Measurements from ENCODE around the gene ITGA4. TPM values are rescaled to one million over a fixed set of nuclear protein-coding genes. Genes with fewer than 3 reads are reported as not detected.
A peak's percentile ranks its signal among the peaks of the same experiment; 100 is the strongest.
"Not testable (repeated sequence)": the region's sequence is repeated elsewhere in the genome, so short reads cannot be mapped to it uniquely, and the experiment has no call there.

The ITGA4 gene
- total RNA-seq, 4 donors from 2014 or later = 1.6 to 9.0 (median 6.4) TPM

DNA sequence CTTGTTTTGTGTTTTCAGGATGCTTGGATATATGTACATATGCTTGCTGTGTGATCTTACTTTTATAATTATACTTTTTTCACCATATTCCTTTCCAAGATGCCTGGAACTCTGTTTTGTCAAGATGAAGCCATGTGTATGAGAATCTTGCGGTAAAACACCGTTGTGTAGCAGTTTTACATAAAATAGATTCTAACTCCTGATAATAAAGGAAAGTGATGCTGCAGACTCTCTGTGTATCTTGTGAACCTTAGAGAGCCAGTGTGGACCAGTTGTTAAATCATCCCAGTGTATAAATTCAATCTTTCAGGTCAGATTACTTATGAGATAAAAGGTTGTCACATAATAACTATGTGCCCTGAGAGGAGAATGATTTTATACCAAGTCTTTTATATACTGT lies 12.5 kb upstream of the ITGA4 start:
- Histone ChIP-seq H3K9me3 (no peaks in the 10 kb centered on the region), H3K4me3 (no peak overlapping the region), H3K27me3 (no peaks in the 10 kb centered on the region), H3K36me3 (no peaks in the 10 kb centered on the region), H3K4me1 (no peaks in the 10 kb centered on the region), H3K27ac (no peak overlapping the region)
- intact Hi-C loops (cut with DNase I) = no loop called here
- WGBS, 2 donors = 79 to 87% methylated on average over 2 of the region's 2 CpGs
- TF ChIP-seq CTCF (IDR thresholded peaks at IDR 0.05) (no peak), POLR2A (IDR thresholded peaks at IDR 0.05) (no peak)
- no peak for DNase-seq

- WGBS, 2 donors = 65 to 67% methylated on average over 4 of the region's 4 CpGs
Measured at GRCh38 chr2:181446985-181447384, 10.2 kb upstream of the ITGA4 start.

DNA sequence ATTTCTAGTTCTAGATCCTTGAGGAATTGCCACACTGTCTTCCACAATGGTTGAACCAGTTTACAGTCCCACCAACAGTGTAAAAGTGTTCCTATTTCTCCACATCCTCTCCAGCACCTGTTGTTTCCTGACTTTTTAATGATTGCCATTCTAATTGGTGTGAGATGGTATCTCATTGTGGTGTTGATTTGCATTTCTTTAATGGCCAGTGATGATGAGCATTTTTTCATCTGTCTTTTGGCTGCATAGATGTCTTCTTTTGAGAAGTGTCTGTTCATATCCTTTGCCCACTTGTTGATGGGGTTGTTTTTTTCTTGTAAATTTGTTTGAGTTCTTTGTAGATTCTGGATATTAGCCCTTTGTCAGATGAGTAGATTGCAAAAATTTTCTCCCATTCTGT lies 7.9 kb upstream of the ITGA4 start:
- H3K9me3 ChIP-seq; DNase-seq; intact Hi-C loops (cut with DNase I): not testable (repeated sequence)

More at GRCh38 chr2:181446985-181447384, 10.2 kb upstream of the ITGA4 start:
- H3K36me3 ChIP-seq = no peaks in the 10 kb centered on the region
- H3K27ac ChIP-seq = no peak overlapping the region
- no peaks in the 10 kb centered on the region for H3K27me3 ChIP-seq
- intact Hi-C loops (cut with DNase I) = no loop called here
- no peak overlapping the region for H3K4me3 ChIP-seq
- no peaks in the 10 kb centered on the region for H3K4me1 ChIP-seq
- H3K9me3 ChIP-seq = no peaks in the 10 kb centered on the region
- TF ChIP-seq POLR2A (IDR thresholded peaks at IDR 0.05) (no peak), CTCF (IDR thresholded peaks at IDR 0.05) (no peak)
- DNase-seq = no peak

DNA sequence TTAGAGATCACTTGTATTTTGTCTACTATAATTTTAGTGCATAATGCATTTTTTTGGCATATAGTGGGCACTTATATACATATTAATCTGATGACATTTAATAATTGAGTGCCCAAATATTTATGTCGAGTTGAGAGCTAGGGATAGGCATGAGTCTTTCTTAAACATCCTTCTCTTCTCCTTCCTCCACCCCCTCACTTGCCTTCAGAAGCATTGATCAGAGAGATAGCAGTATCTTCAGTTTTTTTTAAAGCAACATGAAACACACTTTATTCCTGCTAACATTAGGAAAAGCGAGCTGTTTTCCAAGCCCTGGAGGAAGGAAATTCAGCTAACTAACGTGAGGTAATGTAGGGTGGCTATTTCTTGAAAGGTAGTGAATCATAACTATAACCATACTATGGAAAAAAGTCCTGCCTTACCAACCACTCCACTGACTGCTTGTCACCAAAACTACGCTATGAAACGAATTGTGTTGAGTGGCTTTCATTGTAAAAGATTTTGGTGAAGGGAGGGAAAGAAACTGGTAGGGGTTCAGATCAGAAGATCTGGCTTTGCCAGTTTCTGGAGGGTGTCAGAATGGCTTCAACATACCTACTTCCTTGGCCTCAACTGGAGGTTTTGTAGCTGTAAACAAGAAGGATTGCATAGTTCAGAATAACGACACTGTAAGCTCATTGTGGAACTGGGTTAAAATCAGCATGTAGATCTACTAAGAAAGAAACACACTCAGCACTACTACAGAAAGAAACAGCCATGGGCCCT lies 2.3 kb upstream of the ITGA4 start:
- intact Hi-C loops (cut with DNase I) = no loop called here
- Histone ChIP-seq H3K4me3 (no peak overlapping the region), H3K9me3 (no peaks in the 10 kb centered on the region), H3K4me1 (peaks cover 6 to 23% (median 7%) of the 10 kb centered on the region in 3 donors), H3K27me3 (peaks cover 0 to 32% (median 0%) of the 10 kb centered on the region in 4 donors), H3K27ac (no peak overlapping the region), H3K36me3 (no peaks in the 10 kb centered on the region)
- no peak for DNase-seq
- 72 to 80% methylated on average over 6 of the region's 6 CpGs for WGBS, 2 donors
- TF ChIP-seq CTCF (IDR thresholded peaks at IDR 0.05) = no peak
- no peak for TF ChIP-seq POLR2A (IDR thresholded peaks at IDR 0.05)

More for the DNA sequence above, 7.9 kb upstream of the ITGA4 start:
- not testable (repeated sequence) for H3K4me1 ChIP-seq, H3K36me3 ChIP-seq, H3K27me3 ChIP-seq, H3K27ac ChIP-seq, H3K4me3 ChIP-seq

DNA sequence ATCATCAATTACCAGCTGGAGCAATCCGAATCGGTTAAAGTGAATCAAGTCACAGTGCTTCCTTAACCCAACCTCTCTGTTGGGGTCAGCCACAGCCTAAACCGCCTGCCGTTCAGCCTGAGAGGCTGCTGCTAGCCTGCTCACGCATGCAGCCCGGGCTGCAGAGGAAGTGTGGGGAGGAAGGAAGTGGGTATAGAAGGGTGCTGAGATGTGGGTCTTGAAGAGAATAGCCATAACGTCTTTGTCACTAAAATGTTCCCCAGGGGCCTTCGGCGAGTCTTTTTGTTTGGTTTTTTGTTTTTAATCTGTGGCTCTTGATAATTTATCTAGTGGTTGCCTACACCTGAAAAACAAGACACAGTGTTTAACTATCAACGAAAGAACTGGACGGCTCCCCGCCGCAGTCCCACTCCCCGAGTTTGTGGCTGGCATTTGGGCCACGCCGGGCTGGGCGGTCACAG lies 496 bp upstream of the ITGA4 start:
- peaks cover 0 to 32% (median 0%) of the 10 kb centered on the region in 4 donors for H3K27me3 ChIP-seq
- peak overlapping the region; percentile 25 to 77 (median 50) for H3K4me3 ChIP-seq
- no peaks in the 10 kb centered on the region for H3K9me3 ChIP-seq
- H3K36me3 ChIP-seq = no peaks in the 10 kb centered on the region
- 12 to 13% methylated on average over 14 to 17 of the region's 17 CpGs for WGBS, 2 donors
- TF ChIP-seq CTCF (IDR thresholded peaks at IDR 0.05) (no peak), POLR2A (IDR thresholded peaks at IDR 0.05) (no peak)
- DNase-seq = peak; percentile 20
- peak overlapping the region; percentile 54 to 85 (median 72) for H3K27ac ChIP-seq
- intact Hi-C loops (cut with DNase I) = no loop called here
- H3K4me1 ChIP-seq = peaks cover 6 to 23% (median 7%) of the 10 kb centered on the region in 3 donors

Measured in esophagus squamous epithelium (tissue), 5 donors.